ENCODE data around the gene RERE.

DNA sequence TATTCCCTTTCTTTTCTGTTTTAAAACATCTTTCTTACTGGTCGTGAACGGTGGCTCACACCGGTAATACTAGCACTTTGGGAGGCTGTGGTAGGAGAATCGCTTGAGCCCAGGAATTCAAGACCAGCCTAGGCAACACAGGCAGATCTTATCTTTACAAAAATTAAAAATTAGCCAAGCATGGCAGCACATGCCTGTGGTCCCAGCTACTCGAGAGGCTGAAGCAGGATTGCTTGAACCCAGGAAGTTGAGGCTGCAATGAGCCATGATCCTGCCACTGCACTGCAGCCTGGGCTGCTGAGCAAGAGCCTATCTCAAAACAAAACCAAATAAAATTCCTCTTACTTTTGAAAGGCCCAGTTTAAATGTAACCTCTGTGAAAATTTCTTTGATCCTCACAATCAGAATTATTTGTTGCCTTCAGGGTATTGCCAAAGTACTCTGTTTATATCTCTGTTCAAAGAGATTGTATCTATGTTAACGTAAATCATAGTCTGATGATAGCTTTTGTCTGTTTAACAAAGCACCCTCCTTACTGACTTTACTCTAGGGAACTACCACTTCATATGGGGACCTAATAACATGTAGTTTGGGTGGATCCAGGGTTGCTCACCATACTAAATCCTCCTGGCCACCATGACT lies 71.6 kb downstream of the RERE start:
- no peak for TF ChIP-seq CTCF (IDR thresholded peaks at IDR 0.05)
- TF ChIP-seq POLR2A (IDR thresholded peaks at IDR 0.05): no peak

Measured in heart left ventricle (tissue), 13 donors.